Fibroblast of lung (primary cell): ENCODE results near the gene GLYATL3. TPM values are rescaled to one million over a fixed set of nuclear protein-coding genes. Genes with fewer than 3 reads are reported as not detected.

Source experiments
- DNase-seq, 2 donors: peaks; one replicate each; pipeline versions ENCODE4 v3.0.0 to v3.0.0-alpha.2; 2010; ENCODE audit warnings: low read depth in 2 of 2
- H2AFZ ChIP-seq: 2 replicates; pipeline ENCODE4 v1.5.1; 2012; ENCODE audit warnings: low read length, control low read depth, inconsistent platforms
- H3K27ac ChIP-seq: 2 replicates; pipeline ENCODE4 v1.5.1; 2011; ENCODE audit warnings: low read length, control low read depth; ENCODE audit not compliant: insufficient read depth
- H3K27me3 ChIP-seq: 2 replicates; pipeline ENCODE4 v1.5.1; 2011; ENCODE audit warnings: mild to moderate bottlenecking, low read length; ENCODE audit not compliant: control insufficient read depth, insufficient read depth
- H3K36me3 ChIP-seq: 2 replicates; pipeline ENCODE4 v1.5.1; 2011; ENCODE audit warnings: low read length; ENCODE audit not compliant: control insufficient read depth, insufficient read depth
- H3K4me1 ChIP-seq: 2 replicates; pipeline ENCODE4 v1.5.1; 2011; ENCODE audit warnings: low read length; ENCODE audit not compliant: control insufficient read depth, insufficient read depth; ENCODE audit errors: extremely low read depth
- H3K4me2 ChIP-seq: 2 replicates; pipeline ENCODE4 v1.5.1; 2011; ENCODE audit warnings: low read length, control low read depth; ENCODE audit not compliant: insufficient read depth; ENCODE audit errors: extremely low read depth
- H3K4me3 ChIP-seq, 4 experiments: fragments of 200-600 bp in 1 of 4; sonication (generic) in 1 of 4; replicated peaks in 1 of 4; 2 replicates each; pipeline ENCODE4 v1.5.1; 2011 to 2016; ENCODE audit warnings: low read length in 4 of 4, low read depth in 3 of 4, mild to moderate bottlenecking in 3 of 4, control low read depth in 2 of 4, inconsistent platforms in 1 of 4, mixed read lengths in 1 of 4; ENCODE audit not compliant: insufficient read depth in 1 of 4; ENCODE audit errors: control extremely low read depth in 1 of 4
- H3K79me2 ChIP-seq: 2 replicates; pipeline ENCODE4 v1.5.1; 2012; ENCODE audit warnings: mild to moderate bottlenecking, low read length, inconsistent platforms; ENCODE audit not compliant: control insufficient read depth, insufficient read depth
- H3K9ac ChIP-seq: 2 replicates; pipeline ENCODE4 v1.5.1; 2011; ENCODE audit warnings: mild to moderate bottlenecking, low read length, control low read depth; ENCODE audit not compliant: insufficient read depth
- H3K9me3 ChIP-seq: 2 replicates; pipeline ENCODE4 v1.5.1; 2012; ENCODE audit warnings: low read depth, low read length; ENCODE audit not compliant: control insufficient read depth, insufficient read depth
- H4K20me1 ChIP-seq: 2 replicates; pipeline ENCODE4 v1.5.1; 2011; ENCODE audit warnings: low read length; ENCODE audit not compliant: control insufficient read depth, insufficient read depth; ENCODE audit errors: extremely low read depth
- CTCF ChIP-seq, 2 donors: IDR thresholded peaks in 1 of 2; conservative IDR thresholded peaks in 1 of 2; 1 replicate in 1 of 2; 2 replicates in 1 of 2; pipeline ENCODE4 v1.5.1; 2011 to 2012; ENCODE audit warnings: low read length in 2 of 2, control low read depth in 1 of 2, inconsistent platforms in 1 of 2, low read depth in 1 of 2, mild to moderate bottlenecking in 1 of 2
- EZH2 ChIP-seq: IDR thresholded peaks from 2 replicates; pipeline ENCODE4 v1.5.1; 2012; ENCODE audit warnings: low read length, control low read depth, mild to moderate bottlenecking; ENCODE audit errors: missing control alignments
- polyA plus RNA-seq, 2 donors: library from polyadenylated mRNA; depleted of rRNA in 1 of 2; stranded (reverse) in 1 of 2; unstranded in 1 of 2; fragments of >200 nt; gene quantifications; 2 replicates each; pipeline ENCODE4 v1.2.1, GENCODE V29; 2011 to 2012; ENCODE audit warnings: missing spikeins in 1 of 2
- total RNA-seq: library from RNA; depleted of rRNA; stranded (reverse); fragments of >200 nt; gene quantifications from 2 replicates; pipeline ENCODE4 v1.2.1, GENCODE V29; 2014

GLYATL3 gene
- total and polyA plus RNA-seq, 2 donors (not counting 1 experiment from before 2014, with no cell fraction given) = not detected

GRCh38 chr6:49457771-49458170 lies 42.0 kb upstream of the GLYATL3 start:
- H3K9me3 ChIP-seq = no peaks in the 10 kb centered on the region
- no peaks in the 10 kb centered on the region for H3K36me3 ChIP-seq
- H2AFZ ChIP-seq = no peak overlapping the region
- DNase-seq = peak in 1 of 2 donors; percentile 32
- H3K9ac ChIP-seq = no peak overlapping the region
- no peak overlapping the region for H3K27ac ChIP-seq
- no peaks in the 10 kb centered on the region for H3K4me1 ChIP-seq
- peaks cover 16% of the 10 kb centered on the region for H3K79me2 ChIP-seq
- H3K27me3 ChIP-seq = no peaks in the 10 kb centered on the region
- H3K4me2 ChIP-seq = no peak overlapping the region
- no peak overlapping the region for H3K4me3 ChIP-seq
- TF ChIP-seq CTCF (conservative IDR thresholded peaks at IDR 0.05 in 1 of 2, IDR thresholded peaks at IDR 0.05 in 1 of 2; ENCODE audit: low read depth in 1 of 2, low read length in 2 of 2) (no peak), EZH2 (no peak)
- no peaks in the 10 kb centered on the region for H4K20me1 ChIP-seq

- Histone ChIP-seq H3K9ac (peak overlapping the region; percentile 79), H4K20me1 (no peaks in the 10 kb centered on the region), H3K27ac (peak overlapping the region; percentile 89), H3K4me2 (peak overlapping the region; percentile 38), H3K9me3 (no peaks in the 10 kb centered on the region), H3K4me1 (no peaks in the 10 kb centered on the region), H3K27me3 (no peaks in the 10 kb centered on the region), H3K4me3 (peak overlapping the region; percentile 41 to 98 (median 87)), H3K79me2 (peaks cover 36% of the 10 kb centered on the region), H2AFZ (peak overlapping the region; percentile 2), H3K36me3 (no peaks in the 10 kb centered on the region)
- no peak for TF ChIP-seq CTCF (conservative IDR thresholded peaks at IDR 0.05 in 1 of 2, IDR thresholded peaks at IDR 0.05 in 1 of 2; ENCODE audit: low read depth in 1 of 2, low read length in 2 of 2)
- DNase-seq = peak; percentile 19 to 28
Observed at GRCh38 chr6:49462071-49462470, 37.7 kb upstream of the GLYATL3 start.

- peak in 1 of 2 donors; percentile 2 for DNase-seq
- TF ChIP-seq EZH2 (no peak), CTCF (conservative IDR thresholded peaks at IDR 0.05 in 1 of 2, IDR thresholded peaks at IDR 0.05 in 1 of 2; ENCODE audit: low read depth in 1 of 2, low read length in 2 of 2) (no peak)
Observed at GRCh38 chr6:49462599-49462926, 37.2 kb upstream of the GLYATL3 start.

More at GRCh38 chr6:49462599-49462926, 37.2 kb upstream of the GLYATL3 start:
- peaks cover 37% of the 10 kb centered on the region for H3K79me2 ChIP-seq
- no peaks in the 10 kb centered on the region for H3K36me3 ChIP-seq
- H2AFZ ChIP-seq = peak overlapping the region; percentile 90
- no peaks in the 10 kb centered on the region for H3K27me3 ChIP-seq
- H3K4me2 ChIP-seq = peak overlapping the region; percentile 38
- H4K20me1 ChIP-seq = no peaks in the 10 kb centered on the region
- H3K9ac ChIP-seq = peak overlapping the region; percentile 79
- H3K27ac ChIP-seq = peak overlapping the region; percentile 89
- no peaks in the 10 kb centered on the region for H3K4me1 ChIP-seq
- H3K9me3 ChIP-seq = no peaks in the 10 kb centered on the region
- H3K4me3 ChIP-seq = peak overlapping the region; percentile 41 to 98 (median 87)
